GM19238 (cell line): Measurements from ENCODE around the gene LCN12.
"Not testable (repeated sequence)": the region's sequence is repeated elsewhere in the genome, so short reads cannot be mapped to it uniquely, and the experiment has no call there.

Experiments
- DNase-seq: peaks from one replicate; pipeline ENCODE4 v3.0.0; 2011; ENCODE audit warnings: low spot score; ENCODE audit not compliant: insufficient read length

LCN12 gene

GRCh38 chr9:136985027-136985602 lies 33.0 kb downstream of the LCN12 start:
- DNase-seq, result no peak

DNA sequence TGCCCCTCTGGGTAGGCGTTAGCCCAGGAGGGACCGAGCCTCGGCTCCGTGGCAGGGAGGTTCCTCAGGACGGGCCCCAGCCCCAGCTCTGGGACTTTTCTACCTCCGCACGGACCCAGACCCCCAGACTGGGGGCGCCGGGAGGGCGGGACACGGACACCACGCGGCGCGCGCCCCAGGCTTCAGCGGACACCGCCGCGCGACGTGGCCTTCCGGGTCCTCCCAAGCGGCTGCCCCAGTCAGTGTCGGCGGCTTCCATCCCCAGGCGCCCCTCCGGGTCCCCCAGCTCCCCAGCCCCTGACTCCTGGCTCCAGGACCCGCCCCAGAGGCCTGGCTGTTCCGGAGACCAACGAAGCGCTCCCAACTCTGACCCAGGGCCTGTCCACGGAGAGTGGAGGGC lies 33.8 kb downstream of the LCN12 start:
- no peak for DNase-seq

DNA sequence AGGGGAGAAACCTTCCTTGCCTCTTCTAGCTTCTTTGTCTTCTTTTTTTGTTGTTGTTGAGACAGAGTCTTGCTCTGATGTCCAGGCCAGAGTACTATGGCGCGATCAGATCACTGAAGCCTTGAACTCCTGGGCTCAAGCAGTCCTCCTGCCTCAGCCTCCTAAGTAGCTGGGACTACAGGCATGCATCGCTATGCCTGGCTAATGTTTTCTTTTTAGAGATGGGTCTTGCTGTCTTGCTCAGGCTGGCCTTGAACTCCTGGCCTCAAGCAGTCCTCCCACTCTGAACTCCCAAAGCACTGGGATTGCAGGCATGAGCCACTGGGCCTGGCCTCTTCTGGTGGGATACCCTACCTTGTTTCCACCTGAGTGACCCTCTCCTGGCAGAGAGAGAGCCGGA lies 36.8 kb downstream of the LCN12 start:
- DNase-seq, result no peak

GRCh38 chr9:136990242-136990911 lies 38.3 kb downstream of the LCN12 start:
- DNase-seq, result no peak

GRCh38 chr9:136991993-136992818 lies 40.1 kb downstream of the LCN12 start, which contains the start of gene PAXX:
PAXX (plus strand) TSS chr9:136992422; CDS start chr9:136992444, 22 bp downstream.
- peak; percentile 100 for DNase-seq

DNA sequence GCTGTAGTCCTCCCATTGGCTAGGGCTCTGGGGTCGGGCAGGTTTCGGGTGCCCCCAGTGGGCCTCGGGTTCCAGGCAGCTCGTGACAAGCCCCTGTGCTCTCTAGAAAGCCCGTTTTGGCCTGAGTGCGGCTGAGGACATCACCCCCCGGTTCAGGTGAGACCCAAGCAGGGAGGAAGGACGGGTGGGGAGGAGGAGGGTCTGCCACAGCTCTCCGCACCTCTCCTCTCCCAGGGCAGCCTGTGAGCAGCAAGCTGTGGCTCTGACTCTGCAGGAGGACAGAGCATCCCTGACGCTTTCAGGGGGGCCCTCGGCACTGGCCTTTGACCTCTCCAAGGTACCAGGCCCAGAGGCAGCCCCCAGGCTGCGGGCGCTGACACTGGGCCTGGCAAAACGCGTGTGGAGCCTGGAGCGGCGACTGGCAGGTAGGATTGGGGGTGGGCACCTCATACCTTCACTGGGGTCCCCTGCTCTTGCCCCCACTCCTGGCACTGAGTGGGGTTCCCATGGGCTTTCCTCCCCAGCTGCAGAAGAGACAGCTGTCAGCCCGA lies 40.8 kb downstream of the LCN12 start:
- no peak for DNase-seq

- DNase-seq, result no peak
Measured at GRCh38 chr9:136994180-136994887, 42.3 kb downstream of the LCN12 start.

GRCh38 chr9:136994888-136995230 lies 42.8 kb downstream of the LCN12 start:
- no peak for DNase-seq

GRCh38 chr9:136995362-136995761 lies 43.3 kb downstream of the LCN12 start:
- no peak for DNase-seq

DNA sequence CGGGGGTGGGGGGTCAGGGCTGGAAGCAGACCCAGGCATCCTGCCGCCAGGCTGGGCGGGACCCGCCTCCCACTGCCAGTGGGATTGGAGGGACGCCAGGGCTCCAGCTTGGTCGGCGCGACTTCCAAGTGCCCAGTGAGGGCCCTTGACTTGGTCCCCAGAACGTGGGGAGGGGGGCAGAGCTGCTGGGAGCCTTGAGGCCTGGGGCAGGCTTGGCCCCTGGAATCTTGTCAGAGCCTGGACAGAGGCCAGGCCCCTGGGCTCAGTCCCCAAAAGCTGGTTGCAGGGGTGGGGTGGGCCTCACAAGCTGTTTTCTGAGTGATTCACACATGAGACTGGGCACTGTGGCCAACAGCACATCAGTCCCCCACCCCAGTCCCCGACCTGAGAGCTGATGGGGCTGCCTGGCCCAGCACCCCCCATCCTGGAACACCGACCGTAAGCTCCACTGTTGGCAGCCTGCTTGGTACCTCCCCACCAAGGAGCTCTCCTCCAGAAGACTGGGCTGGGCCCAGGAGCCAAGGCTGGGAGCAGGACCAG lies 43.8 kb downstream of the LCN12 start:
- DNase-seq, result no peak

GRCh38 chr9:136996361-136997292 lies 44.6 kb downstream of the LCN12 start, which contains the start of gene CLIC3:
CLIC3 (minus strand) TSS chr9:136996568; CDS start chr9:136996543, 25 bp downstream.
- no peak for DNase-seq

- DNase-seq, result no peak
Measured at GRCh38 chr9:136997371-136997770, 45.3 kb downstream of the LCN12 start.

DNA sequence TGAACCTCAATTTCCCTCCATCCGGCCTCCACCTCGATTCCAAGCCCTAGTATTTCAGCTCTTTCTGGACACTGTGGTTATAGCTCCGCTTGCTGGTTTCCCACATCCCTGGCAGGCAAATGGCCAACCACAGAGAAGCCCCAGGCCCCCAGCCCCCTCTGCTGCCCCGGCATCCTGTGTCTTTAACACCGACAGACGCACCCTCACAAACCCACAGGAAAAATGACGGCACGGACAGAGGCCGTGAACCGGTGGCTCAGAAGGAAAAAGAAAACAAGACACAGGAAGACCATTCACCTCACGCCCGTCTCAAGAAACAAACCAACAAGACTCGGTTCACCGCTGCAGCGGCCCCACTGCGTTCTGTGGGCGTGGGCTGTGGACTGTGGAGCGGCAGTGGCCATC lies 45.8 kb downstream of the LCN12 start:
- no peak for DNase-seq

DNA sequence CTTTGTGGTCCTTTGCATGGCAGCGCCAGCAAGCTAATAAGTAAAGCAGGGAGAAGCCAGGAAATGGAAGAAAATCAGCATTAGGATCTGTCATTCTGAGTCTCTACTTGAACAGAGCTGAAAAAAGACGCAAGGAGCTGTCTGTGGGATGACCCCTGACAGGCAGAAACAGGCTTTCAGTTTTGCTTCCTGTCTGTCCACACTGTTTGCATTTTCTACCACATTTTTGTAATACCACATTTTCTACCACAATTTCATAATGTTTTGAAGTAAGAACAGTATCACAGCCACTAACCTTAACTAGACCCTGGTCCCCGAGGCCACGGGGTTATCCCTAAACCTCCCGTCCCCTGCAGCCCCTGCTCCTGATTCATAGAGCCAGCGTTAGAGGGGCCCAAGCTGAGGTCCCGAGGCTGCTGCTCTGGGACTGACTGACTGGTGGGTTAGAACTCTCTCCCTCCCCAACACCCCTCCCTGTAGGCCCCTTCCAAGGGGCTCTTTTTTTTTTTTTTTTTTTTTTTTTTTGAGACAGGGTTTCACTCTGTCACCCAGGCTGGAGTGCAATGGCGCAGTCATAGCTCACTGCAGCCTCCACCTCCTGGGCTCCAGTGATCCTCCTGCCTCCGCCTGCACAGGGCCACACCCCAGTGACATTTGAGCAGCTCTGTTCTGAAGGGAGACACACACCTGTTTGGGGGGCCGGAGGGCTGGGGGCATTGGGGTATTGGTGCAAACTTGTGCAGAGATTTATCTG lies 48.3 kb downstream of the LCN12 start:
- peak; percentile 89 for DNase-seq

GRCh38 chr9:137001857-137002645 lies 50.0 kb downstream of the LCN12 start:
- DNase-seq, result no peak

DNA sequence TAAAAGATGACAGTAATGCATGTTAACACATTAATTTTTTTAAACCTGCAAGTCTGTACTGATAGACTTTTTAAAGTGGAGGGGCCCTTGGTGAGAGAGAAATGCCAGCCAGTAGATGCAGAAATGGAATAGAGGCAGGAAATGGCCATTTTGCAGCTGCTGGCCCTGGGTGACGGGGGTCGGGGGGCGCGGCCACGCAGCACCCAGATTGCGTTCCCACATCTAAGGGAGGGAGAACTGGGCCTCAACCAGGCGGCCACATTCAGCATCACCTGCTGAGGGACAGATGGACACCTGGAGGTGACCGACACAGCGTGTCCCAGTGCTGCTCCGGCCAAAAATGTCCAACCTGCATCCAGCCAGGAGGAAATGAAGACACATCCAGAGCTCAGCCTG lies 50.6 kb downstream of the LCN12 start:
- DNase-seq, result no peak

- DNase-seq, result not testable (repeated sequence)
Measured at GRCh38 chr9:137004285-137004684, 52.2 kb downstream of the LCN12 start.
